NCI-H2107 treated with DMSO at 0.1 percent for 48 hours (cell line): ENCODE data around the gene DNAI2.
A peak's percentile ranks its signal among the peaks of the same experiment; 100 is the strongest.

ENCODE experiments used
- DNase-seq: peaks from one replicate; lab custom pipeline; 2025; ENCODE audit not compliant: unreplicated experiment; lab: John Stamatoyannopoulos, UW

Gene DNAI2

DNA sequence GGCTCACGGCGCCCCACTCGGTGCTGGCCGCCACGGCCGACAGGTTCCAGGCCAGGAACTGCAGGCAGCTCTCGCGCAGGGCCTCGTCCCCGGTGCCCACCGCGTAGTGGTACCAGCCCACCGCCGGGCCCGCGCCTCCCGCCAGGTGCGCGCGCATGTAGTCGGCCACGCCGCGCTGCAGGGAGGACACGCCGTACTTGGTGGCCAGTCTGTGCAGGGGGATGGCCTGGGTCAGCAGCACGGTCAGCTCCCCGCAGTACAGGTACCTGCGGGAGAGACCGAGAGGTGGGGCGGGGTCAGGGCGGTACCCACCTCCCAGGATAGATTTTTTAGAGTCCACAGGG lies 83.4 kb downstream of the DNAI2 start:
- no peak for DNase-seq

DNA sequence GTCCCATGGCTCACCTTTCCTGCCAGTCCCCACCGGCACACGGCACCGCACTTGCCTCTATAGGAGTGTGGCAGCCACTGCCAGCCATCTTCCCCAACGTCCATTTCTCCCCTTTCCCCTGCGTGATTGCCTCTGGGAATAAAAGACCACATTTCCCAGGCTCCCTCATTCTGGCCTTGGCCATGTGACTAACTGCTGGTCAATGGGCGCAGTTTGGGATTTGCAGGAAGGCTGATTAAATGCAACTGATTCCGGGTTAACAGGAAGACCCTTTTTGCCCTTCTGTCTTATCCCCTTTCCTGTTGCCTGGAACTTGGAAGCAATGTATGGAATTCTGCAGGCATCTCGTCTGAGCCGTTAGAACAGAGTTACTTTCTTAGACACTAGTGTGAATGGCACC lies 84.7 kb downstream of the DNAI2 start:
- DNase-seq = no peak

DNA sequence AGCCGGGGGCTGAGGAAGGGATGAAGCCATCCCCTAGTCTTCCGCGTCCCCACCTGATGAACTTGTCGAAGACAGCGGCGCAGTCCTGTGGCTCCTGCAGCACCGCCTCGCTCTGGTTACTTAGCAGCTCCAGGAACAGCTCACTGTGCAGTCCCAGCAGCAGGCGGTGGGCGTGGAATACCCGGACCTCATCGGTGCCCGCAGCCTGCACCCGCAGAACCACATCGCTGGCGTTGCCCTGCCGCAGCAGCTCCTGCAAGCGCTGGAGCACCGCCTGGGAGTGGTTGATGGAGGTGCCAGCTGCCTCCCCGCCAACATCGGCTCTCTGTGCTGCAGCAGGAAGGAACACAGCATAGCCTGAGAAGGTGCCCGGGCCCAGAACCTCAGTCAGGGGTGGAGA lies 85.9 kb downstream of the DNAI2 start:
- DNase-seq = no peak

DNA sequence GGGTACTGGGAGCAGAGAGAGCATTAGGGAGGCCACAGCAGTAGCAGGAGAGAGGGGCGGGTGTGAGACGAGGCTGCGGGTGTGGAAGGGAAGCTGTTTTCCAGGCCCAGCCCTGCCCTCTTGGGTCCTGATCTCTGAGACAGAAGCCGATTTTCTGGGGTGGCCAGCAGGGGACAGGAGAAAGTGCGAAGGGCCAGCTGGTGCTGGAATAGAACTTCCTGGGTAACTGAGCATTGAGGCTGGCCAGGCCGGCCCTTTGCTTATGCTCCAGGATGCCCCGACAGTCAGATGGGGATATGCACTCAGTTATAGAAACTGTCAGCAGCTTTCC lies 86.8 kb downstream of the DNAI2 start:
- no peak for DNase-seq

DNA sequence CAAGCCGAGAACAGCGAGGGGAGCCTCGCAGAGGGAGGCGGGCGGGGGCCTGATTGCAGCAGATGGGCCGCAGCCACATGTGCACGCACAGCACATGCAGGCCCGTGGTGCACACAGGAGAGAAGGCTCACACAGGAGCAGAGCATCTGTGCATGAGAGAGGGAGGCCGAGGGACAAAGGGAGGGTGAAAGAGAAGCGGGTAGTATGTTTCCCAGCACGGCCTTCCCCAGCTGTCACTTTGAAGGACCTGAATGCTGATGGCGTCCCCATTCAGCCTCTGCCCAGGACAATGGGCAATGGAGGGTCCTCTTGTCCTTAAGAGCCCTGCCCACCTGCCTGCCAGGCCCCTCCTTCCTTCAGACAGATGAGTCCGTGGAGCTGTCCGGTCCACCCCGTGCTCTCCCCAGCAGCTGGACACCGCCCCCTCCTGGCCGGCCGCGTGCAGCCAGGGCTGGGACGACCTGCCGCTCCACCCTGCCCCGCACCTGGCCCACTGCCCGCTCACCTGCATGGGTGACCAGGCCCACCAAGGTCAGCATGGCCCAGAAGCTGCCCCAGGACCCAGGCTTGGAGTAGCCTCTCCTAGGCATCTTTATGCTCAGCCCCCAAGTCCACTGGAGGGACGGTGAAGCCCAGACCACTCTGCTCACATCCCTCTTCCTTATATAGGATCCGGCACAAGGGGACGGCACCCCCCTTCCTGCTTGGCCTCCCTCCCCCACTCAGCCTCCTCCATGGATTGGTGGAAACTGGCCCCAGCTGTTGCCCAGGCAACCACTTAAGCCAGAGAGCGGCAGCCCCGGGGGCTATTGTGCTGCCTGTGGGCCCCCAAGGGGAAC lies 87.4 kb downstream of the DNAI2 start, which contains the start of gene BTBD17:
Gene BTBD17 (minus strand): TSS at position 639 of the 839 bp plus-strand sequence. CDS start 49 bp downstream, at position 590.
- peak; percentile 71 for DNase-seq

DNA sequence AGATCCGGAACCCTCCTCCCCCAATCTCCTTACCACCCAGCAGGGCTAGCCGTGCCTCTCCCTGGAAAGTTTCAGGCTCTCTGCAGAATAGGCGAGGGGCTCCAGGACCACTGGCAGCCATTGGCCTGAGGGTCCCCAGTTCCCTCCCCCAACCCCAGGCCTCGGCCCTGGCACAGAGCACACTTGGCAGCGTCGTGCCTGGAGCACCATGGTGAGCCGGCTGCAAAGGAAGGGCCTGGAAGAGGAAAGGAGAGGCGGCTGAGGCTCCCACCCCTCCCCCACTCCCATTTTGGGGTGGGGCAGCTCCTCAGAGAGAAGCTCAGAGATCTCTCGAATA lies 88.0 kb downstream of the DNAI2 start:
- peak; percentile 71 for DNase-seq

DNA sequence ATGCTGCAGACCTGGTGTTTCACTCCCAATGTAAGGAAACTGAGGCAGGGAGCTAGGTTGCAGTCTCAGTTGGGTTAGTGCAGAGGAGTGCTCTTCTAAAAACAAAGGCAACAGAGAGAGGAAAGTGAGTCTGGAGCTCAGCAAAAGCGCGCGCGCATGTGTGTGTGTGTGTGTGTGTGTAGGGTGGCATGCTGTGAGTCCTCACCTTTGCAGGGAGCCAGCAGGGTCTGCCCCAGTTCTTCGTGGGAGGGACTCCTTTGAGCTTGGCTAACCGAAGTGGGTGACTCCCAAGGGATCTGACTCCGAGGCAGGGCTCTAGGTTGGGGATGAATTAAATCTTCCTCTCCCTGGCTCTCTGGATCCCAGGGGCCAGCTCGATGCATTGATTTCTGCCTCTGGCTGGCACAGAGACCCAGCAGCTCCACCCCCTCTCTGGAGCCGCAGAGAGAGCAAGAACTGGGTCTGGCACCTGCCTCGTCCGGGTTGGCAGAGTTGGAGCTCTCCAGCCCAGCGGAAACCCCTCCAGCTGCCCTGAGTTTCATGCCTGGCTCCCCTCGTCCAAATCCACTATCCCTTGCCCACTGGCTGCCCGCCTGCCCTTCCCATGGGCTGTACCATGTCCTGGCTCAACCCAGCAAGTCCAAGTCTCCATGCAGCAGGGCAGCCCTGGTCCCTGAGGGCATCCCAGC lies 88.9 kb downstream of the DNAI2 start:
- peak; percentile 73 for DNase-seq
